ENCODE results near the gene KCNC2.
"Not testable (repeated sequence)": the region's sequence is repeated elsewhere in the genome, so short reads cannot be mapped to it uniquely, and the experiment has no call there.

Gene KCNC2
- long read RNA-seq, donor 1, result 0 reads
- long read RNA-seq, donor 2, result 0 reads
- long read RNA-seq, donor 3, result 0 reads
- long read RNA-seq, donor 4, result 0 reads
- long read RNA-seq, donor 5, result 0 reads
- long read RNA-seq, donor 6, result 0 reads
- long read RNA-seq, donor 7, result 0 reads
- long read RNA-seq, donor 8, result 0 reads

DNA sequence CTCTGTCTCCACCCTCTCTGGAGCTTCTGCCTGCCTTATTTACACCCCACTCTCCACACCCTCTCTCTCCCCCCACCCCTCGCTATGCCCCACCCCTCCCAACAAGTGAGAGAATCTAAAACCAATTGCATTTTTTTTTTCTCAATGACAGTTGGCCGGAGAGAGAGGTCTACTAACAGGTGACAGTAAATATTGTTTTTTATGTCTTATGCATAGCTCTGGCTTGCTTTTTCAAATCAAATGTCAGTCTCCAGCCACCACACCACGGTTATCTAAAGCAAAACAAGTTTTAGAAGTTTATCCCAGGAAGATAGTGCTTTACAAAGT, at the start of gene KCNC2:
TSS of gene KCNC2 (minus strand) at position 28 of the 327 bp plus-strand sequence.
- no peak for DNase-seq

DNA sequence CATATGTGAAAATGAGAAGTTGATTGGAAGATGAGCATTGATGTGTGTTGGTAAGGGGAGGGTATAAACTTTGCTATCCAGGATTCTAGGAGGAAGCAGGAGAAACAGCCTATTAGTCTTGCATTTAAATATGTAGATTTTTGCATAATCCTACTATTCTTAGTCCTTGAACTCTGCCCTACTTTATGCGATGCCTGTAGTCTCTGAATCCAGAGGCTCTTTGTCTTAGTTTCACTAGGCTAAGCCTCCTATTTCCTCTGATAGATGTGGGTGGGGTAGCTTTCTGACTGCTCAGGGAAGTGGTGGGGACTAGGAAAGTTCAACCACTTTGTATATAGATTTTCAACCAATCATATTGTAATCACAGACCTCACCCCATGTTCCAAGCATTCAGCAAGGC, 49.5 kb upstream of the KCNC2 start:
- DNase-seq, result no peak

DNA sequence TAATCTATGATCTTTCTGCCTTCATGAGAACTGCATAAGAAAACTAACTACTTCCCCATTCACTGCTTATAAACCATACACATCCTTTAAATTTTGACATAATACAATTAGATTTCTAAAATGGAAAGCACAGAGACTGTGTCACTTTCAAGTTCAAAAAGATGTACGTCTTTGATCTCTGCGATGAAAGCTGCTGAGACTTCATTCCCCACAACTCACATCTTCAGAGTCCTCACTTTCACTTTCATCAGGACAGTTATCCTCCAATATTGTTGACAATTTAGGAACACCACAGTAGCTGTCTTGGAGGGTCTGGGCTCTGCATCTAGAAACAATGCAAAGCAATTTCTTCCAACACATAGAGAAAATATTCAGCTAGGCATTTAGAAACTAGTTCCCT, 47.9 kb upstream of the KCNC2 start:
- no peak for DNase-seq

DNA sequence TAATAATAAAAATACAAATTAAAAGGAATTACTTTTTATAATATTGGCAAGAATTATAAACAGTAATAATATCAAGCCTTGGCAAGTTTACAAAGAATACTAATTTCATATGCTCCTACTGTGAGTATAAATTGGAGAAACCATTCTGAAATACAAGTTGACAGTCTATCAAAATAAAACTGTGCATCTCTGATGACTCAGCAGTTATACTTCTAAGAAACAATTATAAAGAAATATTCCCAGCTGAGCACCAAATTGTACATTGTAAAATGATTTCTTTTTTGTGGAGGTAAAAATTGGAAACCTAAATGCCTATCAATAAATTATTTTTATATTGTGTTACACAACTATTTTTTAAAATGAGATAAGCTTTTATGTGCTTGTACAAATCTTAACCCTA, 35.5 kb upstream of the KCNC2 start:
- DNase-seq, result no peak

DNA sequence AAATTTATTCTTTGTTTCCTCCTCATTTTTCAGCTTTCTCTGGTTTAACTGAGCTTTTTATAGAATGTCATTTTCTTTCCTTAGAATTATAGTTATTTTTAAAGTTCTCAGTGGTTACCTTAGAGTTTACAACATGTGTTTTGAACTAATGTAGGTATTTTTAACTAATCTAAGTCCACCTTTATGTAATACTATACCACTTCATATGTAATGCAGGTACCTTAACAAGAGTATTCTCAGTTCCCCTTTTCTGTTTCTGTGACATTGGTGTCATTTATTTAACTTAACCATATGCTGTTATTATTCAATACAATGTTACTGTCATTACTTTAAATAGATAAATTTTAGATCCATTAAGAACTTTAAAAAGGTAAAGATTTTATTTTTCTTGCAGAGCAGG, 30.3 kb upstream of the KCNC2 start:
- DNase-seq, result no peak

DNA sequence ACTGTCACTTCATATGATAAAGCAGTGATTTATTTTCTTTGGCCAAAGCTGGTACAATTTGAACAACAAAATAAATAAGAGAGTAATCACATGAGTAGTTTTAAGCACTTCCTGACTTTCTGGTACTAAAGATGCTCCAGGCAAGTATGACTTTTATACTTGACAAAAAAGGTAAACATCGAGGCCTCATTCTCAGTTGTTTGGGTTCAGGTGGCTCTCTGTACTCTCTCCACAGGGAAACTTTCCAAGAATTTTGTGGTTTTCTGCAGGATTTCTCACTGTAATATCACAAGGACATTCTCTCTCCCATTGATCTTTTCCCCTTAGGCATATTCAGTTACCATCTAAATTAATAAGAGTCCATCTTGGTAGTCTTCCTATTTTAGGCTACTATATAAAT, 26.6 kb upstream of the KCNC2 start:
- no peak for DNase-seq

DNA sequence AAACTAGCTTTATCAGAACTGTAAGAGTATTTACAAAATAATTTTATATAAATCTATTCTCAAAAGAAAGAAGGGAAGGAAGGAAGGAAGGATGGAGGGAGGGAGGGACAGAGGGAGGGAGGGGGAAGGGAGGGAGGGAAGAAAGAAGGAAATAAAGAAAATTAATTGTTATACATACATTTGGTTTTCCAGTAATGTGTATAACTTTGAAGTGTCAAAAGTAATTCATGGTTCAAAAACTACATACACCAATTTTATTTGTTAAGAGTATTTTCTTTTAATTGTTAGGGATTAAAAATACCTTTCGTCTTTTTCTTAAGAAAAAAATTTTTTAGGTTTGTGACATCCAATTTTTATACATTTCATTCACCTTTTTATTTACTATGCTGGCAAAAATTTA, 17.5 kb upstream of the KCNC2 start:
- DNase-seq, result no peak

DNA sequence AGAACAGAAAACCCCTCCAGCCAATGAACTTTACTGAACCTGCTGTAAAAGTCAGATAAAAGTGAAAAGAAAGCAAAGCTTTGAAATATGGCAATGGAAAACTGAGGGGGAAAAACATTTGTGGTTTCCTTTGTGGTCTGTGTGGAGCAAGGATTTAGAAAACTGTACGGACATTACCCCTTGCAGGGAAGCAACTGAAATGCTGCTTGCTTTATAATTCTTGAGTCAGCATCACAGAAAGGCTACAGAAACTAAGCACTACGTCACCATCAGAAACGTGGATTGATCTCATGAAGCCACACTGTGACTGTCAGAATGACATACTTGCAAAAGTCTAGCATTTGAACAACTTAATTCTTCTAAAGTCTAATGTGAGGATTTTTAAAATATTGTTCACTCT, 2.4 kb upstream of the KCNC2 start:
- no peak for DNase-seq

DNA sequence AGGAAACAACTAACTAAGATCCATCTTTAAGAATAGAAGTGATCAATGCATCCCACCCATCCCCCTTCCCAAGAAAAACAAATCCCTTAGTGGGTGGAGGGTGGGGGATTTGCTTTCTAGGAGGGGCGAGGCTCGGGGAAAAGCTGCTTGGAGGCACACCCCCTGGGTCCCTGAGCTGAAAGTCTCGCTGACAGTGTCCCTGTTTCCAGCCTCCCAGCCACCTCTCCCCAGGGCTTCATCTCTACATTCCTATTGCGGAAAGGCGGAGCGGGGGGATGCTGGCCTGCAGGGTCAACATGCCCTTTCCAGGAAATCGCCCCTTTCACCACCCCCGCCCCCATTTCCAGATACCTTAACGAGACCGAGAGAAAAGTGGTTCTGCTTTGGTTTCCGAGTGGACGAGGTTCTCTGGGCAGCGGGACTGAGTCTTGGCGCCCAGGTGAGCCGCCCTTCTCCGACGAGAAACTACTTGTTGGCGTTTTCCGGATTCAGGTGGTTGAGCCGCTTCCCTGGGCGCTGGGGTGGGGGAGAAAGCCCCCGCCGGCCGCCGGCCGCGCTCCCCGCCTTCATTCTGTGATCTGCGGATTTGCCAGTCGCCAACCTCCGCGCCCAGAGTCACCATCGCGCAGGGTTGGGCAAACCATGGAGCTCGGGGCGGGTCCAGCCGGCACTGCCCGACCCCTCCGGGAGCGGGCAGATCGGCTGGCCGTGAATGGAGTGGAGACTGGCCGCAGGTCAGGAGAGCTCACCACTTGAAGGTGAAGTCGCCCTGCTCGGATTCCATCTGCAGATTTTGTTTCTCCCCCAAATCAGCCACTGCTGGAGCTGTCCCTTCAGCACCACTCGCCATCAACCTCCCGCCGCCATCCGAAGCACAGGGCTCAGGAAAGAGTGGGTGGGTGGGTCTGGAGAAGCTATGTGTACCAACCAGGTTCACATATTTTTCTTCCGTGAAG, 505 bp downstream of the KCNC2 start:
- peak; percentile 59 for DNase-seq

DNA sequence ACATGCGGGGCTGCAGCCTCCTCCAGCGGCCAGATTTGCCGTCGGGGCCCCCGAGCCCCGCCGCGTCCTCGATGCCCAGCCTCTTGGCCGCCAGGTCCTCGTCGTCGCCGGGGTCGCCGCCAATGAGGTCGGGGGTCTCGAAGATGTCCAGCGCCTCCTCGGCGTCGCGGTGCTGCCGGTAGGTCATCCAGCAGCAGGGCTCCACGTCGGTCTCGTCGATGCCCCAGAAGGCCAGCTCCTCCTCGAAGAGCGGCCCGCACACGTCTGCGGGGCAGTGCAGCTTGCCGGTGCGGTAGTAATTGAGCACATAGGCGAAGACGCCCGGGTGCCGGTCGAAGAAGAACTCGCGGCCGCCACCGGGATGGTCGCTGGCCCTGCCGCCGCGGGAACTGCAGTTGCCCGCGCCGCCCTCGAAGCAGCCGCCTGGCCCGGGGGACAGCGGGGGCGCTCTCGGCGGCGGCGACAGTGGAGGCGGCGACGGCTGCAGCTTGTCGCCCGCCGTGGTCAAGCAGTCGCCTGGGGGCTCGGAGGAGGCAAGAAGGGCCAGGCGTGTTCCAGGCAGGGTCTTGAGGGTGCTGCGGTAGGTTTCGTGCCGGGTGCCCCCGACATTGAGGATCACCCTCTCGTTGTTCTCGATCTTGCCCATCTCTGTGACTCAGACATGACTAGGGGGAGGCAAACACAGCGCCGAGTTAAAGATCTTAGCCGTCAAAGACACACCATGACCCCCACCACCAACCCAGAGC, 2.1 kb downstream of the KCNC2 start:
- DNase-seq, result peak; percentile 30

DNA sequence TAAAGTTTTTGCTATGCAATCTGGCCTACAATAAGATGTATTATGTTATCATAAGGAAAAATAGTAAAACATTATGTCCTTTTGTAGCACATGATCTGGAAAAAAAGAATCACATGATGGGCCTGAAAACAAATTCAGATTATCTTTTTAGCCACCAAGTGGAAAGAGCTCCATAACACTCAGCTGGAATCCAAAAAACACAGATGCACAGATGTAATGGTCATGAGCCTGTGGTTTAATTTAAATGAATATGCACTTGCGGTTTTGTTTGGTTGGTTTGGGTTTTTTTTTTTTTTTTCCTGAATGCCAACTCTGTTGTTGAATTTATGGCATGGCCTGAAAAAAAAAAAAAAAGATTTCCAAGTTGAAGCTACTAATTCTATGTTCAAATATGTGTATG, 4.1 kb downstream of the KCNC2 start:
- DNase-seq, result no peak

DNA sequence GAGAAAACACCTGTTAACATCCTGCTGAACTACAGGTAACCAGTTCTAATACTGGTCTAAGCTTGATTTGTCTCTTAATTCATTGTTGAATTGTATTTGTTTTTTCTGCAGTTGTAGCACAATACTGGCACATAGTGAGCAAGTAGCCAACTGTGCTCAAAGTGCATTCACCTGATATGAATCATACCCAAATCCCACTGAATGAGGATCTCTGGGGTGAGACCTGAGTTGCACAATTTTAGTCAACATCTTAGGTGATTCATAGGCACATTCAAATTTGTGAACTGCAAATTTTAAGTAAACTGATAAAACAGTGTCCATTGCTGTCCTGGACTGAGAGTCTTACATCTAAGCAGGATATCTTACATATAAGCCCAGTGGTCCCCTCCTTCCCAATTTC, 12.8 kb downstream of the KCNC2 start:
- DNase-seq, result no peak

DNA sequence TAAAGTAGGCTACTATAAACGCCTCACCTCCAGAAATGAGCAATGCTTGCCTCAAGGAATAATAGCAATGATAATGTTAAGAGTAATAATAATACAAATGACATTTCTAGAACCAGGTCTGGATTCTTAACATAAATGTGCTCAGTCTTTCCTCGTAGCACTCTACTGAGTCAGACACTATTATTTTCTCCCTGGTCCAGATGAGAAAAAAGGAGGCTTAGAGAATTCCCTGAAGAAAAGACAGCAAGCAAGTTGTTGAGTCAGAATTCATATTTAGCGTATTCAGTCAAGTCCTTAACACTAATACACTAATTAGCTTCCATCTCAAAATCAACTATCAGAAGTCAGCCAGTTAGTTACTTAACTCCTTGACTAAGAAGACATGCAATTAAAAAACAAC, 13.2 kb downstream of the KCNC2 start:
- DNase-seq, result no peak

DNA sequence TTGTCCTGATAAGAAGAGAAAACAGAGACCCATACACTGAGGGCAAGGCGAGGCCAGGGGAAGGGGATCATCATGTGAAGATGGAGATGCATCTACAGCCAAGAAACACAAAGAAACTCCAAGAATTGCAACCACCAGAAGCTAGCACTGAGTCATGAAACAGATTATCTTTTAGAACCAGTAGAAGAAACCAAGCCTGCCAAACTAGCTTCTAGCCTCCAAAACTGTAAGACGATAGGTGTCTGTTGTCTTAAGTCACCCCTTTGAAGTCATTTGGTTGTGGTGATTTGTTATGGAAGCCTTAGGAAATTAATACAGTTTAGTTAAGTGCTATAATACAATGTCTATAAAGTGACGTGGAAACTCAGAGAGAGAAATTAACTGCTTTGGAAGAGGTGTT, 15.4 kb downstream of the KCNC2 start:
- DNase-seq, result no peak

DNA sequence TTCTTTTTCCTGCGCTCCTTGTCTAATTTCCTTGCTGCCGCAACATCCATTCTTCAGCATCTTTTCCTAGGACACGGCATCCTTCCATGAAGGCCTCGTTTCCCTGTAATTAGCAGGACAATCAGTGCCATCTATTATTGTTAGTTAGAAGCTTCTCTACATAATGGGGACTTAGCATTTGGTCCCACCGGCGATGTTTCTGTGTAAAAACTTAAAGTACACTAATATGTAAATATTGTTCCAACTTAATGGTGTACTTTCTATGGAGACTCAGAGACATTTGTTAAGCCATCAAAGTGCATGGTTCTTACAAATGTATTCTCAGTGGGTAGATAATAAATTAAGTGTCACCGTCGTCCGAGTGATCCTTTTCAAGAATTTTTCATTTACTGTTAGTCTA, 17.4 kb downstream of the KCNC2 start:
- DNase-seq, result no peak

DNA sequence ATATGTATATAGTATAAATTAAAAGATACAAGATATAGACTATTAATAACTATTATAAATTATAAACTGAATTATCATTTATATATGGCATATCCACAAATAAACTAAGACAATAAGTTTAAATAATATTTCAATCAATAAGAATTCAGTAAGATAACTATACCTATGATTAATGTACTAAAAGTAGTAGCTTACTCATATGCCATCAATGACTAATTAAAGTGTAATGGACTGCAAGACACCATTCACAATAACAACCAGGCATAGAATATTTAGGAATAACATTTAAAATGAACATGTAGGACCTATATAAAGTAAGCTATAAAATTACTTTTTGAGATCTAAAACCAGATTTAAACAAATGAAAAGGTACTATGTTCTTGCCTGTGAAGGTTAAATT, 18.8 kb downstream of the KCNC2 start:
- DNase-seq, result no peak

DNA sequence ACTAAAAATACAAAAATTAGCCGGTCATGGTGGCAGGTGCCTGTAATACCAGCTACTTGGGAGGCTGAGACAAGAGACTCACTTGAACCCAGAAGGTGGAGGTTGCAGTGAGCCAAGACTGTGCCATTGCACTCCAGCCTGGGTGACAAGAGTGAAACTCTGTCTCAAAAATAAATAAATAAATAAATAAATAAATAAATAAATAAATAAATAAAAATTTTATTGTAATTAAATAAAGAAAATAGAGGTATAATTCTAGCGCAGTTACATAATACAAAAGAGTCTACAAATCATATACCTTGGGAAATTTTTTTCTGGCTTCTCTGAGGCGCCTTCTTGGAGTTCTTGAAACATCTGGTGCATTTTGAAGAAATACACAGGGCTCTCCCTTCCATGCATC, 23.8 kb downstream of the KCNC2 start:
- not testable (repeated sequence) for DNase-seq

DNA sequence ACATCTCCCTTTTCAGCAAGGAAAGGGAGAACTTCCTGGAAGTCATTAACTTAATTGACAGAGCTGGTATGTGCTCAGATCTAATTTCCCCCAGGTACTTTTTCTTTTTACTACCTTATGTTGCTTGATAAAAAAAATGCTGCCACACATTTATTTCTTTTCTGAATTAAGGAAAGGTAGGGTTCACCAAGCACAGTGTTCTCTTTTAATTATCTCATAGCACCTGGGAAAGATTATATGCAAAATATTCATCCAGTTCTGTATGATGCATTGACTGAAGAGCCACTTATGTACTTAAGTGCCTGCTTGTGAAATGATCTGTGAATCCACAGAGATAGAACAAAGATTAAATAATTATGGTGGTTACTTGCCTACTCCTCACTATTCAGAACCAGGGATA, 25.1 kb downstream of the KCNC2 start:
- DNase-seq, result no peak

DNA sequence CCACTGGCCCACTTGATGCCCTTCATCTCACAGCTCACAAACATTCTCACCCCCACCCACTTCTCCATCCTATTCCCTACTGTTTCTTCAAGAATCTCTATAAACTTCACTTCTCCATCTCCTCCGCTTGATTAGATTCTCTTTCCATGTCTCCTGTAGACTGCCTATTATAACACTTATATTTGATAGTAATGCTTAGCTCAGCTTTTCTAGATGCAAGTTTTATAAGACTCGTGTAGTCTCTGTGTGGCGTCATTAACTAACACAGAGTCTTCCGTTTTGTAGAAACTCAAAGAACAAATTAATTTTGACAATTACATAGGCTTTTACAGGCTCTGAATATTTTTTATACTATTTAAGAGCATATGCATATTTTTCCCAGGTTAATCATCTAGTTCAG, 25.7 kb downstream of the KCNC2 start:
- no peak for DNase-seq

DNA sequence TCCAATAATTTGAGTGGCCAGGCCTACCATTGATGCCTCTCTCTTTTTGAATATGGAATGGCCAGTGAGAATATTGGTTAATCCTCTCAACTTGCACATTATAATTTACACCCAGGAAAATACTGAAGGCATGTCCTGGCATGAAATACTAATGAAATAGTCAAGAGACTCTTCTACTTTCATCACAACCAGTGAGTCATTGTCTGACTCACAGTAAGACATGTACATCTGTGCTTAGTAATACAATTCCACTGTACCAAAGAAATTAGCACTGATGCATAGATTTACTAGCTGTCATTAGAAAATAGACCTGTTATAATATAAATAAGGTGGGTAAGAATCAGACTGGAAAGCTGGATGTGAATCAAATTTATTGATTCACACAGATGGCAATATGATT, 31.6 kb downstream of the KCNC2 start:
- DNase-seq, result no peak

DNA sequence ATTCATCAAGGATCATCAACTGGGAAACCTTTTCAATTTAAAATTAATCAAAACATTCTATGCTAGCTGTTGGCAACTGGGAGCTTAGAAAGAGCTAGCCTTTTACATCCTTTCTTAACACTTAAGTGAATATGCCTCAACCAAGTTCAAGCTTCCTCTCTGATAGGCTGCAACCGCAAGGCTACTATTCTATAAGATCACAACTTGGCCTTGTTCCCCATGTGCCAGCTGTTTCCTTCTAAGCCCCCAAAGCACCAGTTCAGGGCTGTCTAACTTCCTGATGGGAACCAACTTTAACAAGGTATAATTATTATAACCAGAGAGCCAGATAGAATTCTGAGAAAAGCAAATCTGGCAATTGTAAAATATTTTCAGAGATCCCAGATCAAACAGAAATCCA, 37.0 kb downstream of the KCNC2 start:
- DNase-seq, result no peak

DNA sequence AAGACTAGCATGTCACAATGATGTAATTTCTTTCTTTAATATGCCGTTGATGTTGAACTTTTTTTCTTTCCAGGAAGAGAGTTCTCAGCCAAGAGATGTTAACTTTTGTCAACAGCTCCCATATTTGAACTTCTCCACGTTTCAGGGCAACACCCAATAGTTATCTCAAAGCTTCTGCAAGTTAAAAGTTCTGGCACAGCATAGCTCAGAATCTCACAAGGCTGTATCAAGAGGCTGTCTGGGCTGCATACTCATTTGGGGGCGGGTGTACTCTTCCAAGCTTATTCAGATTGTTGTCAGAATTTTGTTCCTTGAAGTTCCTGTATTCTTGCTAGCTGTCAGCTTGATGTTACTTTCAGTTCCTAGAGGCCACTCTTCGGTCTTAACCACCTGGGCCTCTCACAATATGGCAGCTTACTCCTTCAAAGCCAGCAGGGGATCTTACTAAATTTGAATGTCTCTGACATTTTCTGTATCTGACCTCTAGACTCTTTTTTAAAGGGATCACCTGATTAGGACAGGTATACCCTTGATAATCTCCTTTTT, 38.9 kb downstream of the KCNC2 start:
- no peak for DNase-seq

DNA sequence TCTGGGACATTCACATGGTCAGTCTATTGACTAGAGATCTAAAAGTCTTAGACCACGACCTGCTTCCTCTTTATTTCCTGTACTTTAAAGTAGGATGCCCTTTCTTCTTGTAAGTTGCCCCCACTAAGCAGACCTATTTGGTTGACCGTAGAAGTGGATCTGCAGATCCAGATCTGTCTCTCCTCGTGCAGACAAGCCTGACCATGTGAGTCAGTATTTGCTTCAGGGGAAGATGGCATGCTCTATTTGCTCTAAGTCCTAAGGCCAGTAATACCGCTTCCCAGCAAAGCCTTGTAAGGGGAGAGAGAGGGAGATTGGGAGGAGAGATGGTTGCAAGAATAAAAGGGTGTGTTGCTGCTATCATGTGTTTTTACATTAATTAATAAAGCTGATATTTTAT, 46.8 kb downstream of the KCNC2 start:
- DNase-seq, result no peak

Measured in right kidney (tissue), 9 donors.